HepG2 (cell line): ENCODE measurements around the gene RNGTT.

Source experiments
- CHD4 ChIP-seq: fragments of 200-600 bp; sonication (generic); IDR thresholded peaks from 2 replicates; pipeline ENCODE4 v1.7.0; 2017; ENCODE audit warnings: mild to moderate bottlenecking, low read length, borderline replicate concordance
- FIP1L1 ChIP-seq: fragments of 200-400 bp; formaldehyde crosslinking; IDR thresholded peaks from 2 replicates; pipeline ENCODE4 v1.6.1; 2018; ENCODE audit warnings: low read depth, mild to moderate bottlenecking, low read length, moderate library complexity, borderline replicate concordance; ENCODE audit not compliant: insufficient read depth
- KLF6 ChIP-seq: IDR thresholded peaks from 2 replicates; pipeline ENCODE4 v1.8.0; 2016; ENCODE audit warnings: missing biosample characterization, missing genetic modification reagents
- MYC ChIP-seq: sonication (generic); formaldehyde crosslinking; IDR thresholded peaks from 2 replicates; pipeline ENCODE4 v1.9.0; 2021; ENCODE audit warnings: missing genetic modification reagents, borderline replicate concordance
- PHF8 ChIP-seq: sonication (generic); formaldehyde crosslinking; IDR thresholded peaks from 2 replicates; pipeline ENCODE4 v1.5.0; 2020; ENCODE audit warnings: missing genetic modification reagents
- YY1 ChIP-seq: IDR thresholded peaks from 2 replicates; pipeline ENCODE4 v1.6.1; 2011; ENCODE audit warnings: low read length, low read depth, moderate library complexity, mild to moderate bottlenecking; ENCODE audit not compliant: insufficient read depth, insufficient replicate concordance
- ZNF496 ChIP-seq: sonication (generic); formaldehyde crosslinking; IDR thresholded peaks from 2 replicates; pipeline ENCODE4 v1.8.1; 2023; ENCODE audit warnings: mild to moderate bottlenecking, moderate library complexity, missing genetic modification reagents; ENCODE audit not compliant: insufficient replicate concordance
- TF ChIP-seq, protein P1 (sequence below): sonication (generic); formaldehyde crosslinking; IDR thresholded peaks from 2 replicates; pipeline ENCODE4 v1.4.0; 2020; ENCODE audit warnings: missing genetic modification reagents

DNA sequence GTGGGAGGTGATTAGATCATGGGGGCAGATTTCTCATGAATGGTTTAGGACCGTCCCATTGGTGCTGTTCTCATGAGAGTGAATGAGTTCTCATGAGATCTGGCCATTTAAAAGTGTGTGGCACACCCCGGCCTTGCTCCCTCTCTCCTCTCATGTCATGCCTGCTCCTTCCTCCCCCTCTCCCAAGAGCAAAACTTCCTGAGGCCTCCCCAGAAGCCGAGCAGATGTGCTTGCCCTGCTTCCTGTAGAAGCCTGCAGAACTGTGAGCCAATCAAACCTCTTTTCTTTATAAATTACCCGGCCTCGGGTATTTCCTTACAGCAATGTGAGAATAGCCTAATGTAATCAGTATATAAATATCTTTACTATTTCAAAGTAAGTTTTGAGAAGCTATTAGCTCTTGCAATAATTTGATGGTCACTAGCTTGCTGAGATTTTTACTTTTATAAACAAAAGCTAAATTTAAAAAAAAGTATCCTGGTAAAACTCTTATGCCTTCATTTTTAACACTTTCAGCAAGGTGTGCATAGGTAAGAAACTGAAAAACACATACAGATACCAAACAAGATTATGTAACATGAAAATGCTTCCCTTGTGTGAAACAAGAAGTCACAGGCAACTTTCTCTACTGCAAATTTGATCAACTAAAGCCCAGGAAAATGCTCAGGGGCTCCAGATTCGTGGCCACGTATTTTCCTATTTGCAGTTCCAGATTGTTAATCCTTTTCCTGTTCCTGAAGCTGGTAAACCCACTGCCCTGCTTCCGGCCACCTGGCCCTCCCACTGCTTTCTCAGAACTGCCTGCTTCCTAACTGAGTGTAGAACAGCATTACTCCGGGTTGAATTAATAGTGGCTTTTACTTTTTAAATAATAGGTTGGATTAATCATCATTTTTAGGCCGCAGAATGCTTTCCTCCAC lies 402.1 kb downstream of the RNGTT start:
- TF ChIP-seq YY1, result no peak
- TF ChIP-seq FIP1L1, result no peak
- TF ChIP-seq PHF8 (CRISPR knock-in tag), result no peak
- no peak for TF ChIP-seq ZNF496 (CRISPR knock-in tag)
- no peak for TF ChIP-seq KLF6 (CRISPR knock-in tag)
- TF ChIP-seq, protein P1, sequence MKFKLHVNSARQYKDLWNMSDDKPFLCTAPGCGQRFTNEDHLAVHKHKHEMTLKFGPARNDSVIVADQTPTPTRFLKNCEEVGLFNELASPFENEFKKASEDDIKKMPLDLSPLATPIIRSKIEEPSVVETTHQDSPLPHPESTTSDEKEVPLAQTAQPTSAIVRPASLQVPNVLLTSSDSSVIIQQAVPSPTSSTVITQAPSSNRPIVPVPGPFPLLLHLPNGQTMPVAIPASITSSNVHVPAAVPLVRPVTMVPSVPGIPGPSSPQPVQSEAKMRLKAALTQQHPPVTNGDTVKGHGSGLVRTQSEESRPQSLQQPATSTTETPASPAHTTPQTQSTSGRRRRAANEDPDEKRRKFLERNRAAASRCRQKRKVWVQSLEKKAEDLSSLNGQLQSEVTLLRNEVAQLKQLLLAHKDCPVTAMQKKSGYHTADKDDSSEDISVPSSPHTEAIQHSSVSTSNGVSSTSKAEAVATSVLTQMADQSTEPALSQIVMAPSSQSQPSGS (CRISPR knock-in tag), result no peak
- no peak for TF ChIP-seq CHD4
- TF ChIP-seq MYC (CRISPR knock-in tag), result no peak
